Sigmoid colon (tissue), 4 donors: ENCODE measurements around the gene TECRL.

Experiments
- EP300 ChIP-seq, 4 donors: sonication (generic); formaldehyde crosslinking; IDR thresholded peaks; one replicate each; pipeline ENCODE4 v1.6.1; 2017; ENCODE audit warnings: antibody characterized with exemption in 4 of 4
- POLR2A ChIP-seq, 2 donors: fragments of 450-650 bp; IDR thresholded peaks; one replicate each; pipeline ENCODE4 v1.6.1; 2016; ENCODE audit warnings: antibody characterized with exemption in 2 of 2, mild to moderate bottlenecking in 2 of 2, moderate library complexity in 2 of 2
- POLR2AphosphoS5 ChIP-seq, 4 donors: sonication (generic); formaldehyde crosslinking; IDR thresholded peaks; one replicate each; pipeline ENCODE4 v1.6.1; 2017; ENCODE audit warnings: antibody characterized with exemption in 4 of 4
- TF ChIP-seq, protein P1 (sequence below), 4 experiments: fragments of 450-650 bp in 3 of 4; fragments of 200-600 bp in 1 of 4; IDR thresholded peaks; one replicate each; pipeline ENCODE4 v1.5.1; 2016 to 2019; ENCODE audit warnings: antibody characterized with exemption in 4 of 4, mild to moderate bottlenecking in 3 of 4, moderate library complexity in 2 of 4

- TF ChIP-seq, protein P1, sequence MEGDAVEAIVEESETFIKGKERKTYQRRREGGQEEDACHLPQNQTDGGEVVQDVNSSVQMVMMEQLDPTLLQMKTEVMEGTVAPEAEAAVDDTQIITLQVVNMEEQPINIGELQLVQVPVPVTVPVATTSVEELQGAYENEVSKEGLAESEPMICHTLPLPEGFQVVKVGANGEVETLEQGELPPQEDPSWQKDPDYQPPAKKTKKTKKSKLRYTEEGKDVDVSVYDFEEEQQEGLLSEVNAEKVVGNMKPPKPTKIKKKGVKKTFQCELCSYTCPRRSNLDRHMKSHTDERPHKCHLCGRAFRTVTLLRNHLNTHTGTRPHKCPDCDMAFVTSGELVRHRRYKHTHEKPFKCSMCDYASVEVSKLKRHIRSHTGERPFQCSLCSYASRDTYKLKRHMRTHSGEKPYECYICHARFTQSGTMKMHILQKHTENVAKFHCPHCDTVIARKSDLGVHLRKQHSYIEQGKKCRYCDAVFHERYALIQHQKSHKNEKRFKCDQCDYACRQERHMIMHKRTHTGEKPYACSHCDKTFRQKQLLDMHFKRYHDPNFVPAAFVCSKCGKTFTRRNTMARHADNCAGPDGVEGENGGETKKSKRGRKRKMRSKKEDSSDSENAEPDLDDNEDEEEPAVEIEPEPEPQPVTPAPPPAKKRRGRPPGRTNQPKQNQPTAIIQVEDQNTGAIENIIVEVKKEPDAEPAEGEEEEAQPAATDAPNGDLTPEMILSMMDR (IDR thresholded peaks at IDR 0.05) = no peak
- TF ChIP-seq POLR2A (IDR thresholded peaks at IDR 0.05) (no peak), EP300 (IDR thresholded peaks at IDR 0.05) (no peak), POLR2AphosphoS5 (IDR thresholded peaks at IDR 0.05) (no peak)
Measured at GRCh38 chr4:64361399-64361740, 47.9 kb downstream of the TECRL start.
